ENCODE measurements around the gene NOTCH1.
A peak's percentile ranks its signal among the peaks of the same experiment; 100 is the strongest.

NOTCH1 gene

DNA sequence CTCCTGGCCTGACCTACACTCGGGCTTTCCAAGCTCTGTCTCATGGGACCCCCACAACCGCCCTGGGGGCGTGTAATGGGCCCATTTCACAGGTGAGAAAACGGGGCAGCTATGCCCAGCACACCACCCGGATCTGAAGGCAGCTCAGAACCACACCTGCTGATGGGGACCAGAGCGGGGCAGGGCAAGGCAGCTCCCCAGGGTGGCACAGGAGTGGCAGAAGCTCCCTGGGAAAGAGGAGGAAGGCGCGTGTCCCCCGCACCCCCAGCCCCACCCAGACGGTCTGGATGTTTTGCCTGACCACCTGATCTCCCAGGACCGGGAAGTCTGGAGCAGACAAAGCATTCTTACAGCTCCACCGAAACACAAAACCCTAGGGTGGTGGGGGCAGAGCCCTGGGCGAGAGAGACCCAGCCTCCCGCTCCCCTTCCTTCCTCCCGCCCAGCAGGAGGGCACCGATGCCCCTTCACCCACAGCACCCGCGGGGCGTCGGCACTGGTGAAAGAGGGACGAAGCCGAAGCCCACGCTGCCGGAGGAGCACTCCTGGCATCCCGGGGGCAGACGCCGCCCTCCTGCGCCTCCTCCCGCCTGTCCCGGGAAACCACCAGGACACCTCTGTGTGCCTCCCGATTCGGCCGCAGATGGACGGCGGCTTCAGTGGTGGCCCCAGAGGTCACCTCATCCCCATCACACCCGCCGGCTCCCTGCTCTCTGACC, 14.5 kb downstream of the NOTCH1 start:
- no peak for DNase-seq

DNA sequence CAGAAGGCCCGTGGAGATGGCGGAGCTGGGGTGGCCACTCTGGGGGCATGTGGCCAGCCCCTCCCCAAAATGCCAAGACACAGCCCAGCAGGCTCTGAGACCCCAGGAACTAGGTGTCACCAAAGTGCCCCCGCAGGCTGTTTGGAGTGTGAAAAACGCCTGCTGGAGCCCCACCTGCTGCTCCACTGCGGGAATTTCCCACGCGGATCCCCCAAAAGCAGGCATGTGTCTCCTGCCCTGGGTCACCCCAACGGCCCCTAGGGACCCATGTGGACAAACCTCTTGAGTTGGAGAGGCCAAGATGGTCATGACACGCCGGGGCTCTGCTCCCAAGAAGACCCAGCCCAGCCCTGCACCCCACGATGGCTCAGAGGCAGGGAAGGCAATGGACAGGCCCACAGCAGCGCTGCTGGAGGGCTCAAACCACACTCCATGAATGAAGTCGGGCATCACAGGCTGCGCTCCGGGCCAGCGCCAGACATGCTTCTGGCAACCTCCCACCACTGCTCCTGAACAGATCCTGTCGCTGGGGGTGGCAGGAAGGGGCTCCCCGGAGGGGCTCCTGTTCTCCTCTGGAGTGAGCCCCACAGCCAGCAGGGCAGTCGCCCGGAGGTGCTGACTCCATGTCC, 15.3 kb downstream of the NOTCH1 start:
- DNase-seq: no peak

DNA sequence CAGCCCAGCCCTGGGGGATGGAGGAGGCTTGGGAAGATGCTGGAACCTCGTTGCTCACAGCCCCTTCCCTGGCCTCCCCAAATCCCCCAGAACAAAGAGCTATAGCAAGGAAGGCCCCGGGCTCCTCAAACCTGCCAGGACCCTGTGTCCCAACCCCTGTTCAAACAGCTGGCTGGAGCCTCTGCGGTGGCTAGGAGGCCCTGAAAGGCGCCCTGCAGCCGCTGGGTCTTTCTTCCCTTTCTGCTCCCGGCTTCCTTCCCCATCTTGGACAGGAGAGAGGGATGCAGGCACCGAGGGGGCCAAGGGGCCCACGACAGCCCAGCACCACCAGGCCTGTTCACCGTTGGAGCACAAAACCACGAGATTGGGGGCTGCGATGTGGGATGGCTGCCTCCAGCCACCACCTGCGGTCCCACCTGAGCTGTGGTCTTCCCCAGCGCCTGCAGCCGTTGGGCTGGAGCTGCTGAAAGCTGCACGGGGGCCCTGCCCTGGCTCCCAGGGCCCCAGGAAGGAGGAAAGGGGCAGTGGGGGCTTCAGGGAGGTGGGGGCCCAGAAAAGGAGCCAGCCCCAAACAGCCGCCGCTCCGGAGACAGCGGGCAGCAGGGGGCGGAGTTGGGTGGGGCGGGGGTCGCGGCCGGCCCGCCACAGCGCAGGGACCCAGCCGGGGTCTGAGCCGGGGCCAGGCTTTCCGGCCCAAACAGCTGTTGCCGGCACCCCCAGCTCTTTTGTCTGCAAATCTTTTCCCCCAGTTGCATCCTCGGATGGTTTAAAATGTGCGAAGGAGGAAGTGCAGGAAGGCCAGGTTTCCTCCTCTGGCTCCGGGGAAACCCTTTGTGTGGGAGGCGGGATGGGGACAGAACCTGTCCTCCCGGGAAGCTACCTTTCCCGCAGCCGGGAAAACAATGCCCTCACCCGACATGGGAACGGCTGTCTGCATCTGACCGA, 16.1 kb downstream of the NOTCH1 start:
- no peak for DNase-seq

DNA sequence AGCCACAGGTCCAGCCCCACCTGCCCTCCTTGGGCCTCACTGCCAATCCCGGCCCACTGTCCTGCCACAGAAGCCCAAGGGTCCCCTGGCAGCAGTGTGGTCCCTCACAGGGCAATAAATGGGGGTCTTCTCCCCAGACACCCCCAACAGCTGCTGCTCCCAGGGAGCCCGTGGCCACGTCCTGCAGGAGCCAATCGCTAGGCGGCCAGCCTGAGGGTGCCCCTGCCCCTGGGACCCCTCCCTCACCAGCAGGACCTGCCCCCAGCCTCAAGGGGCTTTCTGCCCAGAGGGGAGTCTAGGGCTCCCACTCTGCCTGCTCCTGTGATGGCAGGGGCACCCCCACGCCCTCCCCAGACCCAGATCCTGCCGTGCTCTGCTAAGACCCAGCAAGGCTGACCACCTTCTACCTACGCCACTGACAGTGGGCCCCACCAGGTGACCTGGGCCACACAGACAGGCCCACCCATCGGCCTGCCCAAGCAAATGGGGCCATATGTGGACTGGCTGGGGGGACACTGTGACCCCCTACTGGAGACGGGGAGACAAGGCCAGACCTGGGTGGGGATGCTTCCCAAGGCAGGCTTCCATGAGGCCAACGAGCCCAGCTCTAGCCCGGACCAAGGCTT, 17.0 kb downstream of the NOTCH1 start:
- DNase-seq: no peak

DNA sequence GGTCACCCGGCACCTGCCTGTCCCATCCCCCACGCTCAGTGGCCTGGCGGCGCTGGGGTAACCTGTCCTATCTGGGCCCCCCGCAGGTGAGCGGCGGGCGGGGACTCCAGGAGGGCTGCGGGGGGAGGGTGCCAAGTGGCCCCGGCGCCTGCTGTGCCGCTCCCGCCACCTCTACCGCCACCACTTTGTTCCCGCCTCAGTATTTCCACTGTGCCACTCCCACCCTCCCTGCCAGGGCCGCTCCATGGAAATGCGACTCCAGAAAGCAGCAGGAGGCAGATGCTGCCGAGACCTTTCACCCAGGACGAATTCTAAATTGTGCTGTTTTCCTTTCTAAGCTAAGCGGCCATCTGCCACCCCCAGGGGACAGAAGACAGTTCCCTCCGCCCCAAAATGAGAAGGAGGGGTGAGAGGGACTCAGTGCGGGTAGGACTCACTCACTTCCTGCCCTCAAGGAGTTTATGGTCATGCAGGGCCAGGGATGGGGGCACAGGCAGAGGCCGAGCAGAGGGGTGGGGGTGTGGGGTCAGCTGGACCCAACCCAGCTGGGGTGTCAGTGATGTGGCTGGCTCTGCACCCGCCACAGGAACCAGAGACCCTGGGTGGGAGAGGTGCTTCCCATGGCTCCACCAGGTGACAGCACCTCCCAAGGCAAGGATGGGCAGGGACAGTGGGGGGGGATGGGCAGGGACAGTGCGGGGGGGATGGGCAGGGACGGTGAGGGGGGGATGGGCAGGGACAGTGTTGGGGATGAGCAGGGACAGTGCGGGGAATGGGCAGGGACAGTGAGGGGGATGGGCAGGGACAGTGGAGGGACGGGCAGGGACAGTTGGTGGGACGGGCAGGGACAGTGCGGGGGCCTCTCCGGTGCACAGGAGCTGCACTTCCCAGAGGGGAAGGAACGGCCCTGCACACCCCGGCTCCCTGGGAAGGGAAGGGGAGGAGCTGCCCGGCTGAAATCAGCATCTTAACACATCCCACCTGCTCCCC, 17.8 kb downstream of the NOTCH1 start:
- DNase-seq: peak; percentile 69

DNA sequence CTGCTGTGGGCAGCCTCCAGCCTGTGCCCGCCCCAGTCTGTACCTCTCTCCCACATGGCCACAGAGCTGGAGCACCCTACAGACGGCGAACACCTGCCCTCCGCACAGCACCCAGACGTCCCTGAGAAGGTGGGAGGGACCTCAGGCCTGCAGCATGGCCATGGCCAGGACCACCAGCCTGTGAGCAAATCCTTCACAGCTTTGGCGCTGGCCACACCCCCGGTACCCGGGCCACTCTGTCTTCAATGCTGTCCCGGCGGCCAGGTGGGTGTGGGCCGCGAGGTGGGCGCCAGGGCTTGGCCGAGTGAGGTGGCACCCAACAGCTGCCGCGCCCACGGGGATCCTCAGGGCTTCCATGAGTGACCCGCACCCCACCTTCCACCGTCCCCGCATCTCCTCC, 18.7 kb downstream of the NOTCH1 start:
- DNase-seq: no peak

DNA sequence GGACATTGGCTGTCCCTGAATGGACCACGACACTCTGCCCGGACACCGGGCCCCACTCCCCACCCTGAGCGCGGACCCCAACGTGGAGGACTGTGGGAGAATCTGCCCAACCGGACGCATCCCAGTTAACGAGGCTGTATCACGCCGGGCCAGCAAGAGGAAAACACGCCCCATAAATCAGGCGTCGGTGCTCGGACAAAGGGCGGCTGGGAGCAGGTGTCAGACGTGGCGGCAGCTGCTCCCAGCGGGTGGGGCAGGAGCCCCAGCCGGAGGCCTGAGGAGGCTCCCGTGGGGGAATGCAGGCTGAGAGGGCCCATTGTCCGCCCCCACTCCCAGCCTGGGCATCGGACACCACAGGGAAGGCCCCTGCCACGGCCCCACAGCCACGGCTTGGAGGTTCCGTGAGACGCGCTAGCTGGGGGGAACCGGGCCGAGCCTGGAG, 19.2 kb downstream of the NOTCH1 start:
- DNase-seq: peak; percentile 70

DNA sequence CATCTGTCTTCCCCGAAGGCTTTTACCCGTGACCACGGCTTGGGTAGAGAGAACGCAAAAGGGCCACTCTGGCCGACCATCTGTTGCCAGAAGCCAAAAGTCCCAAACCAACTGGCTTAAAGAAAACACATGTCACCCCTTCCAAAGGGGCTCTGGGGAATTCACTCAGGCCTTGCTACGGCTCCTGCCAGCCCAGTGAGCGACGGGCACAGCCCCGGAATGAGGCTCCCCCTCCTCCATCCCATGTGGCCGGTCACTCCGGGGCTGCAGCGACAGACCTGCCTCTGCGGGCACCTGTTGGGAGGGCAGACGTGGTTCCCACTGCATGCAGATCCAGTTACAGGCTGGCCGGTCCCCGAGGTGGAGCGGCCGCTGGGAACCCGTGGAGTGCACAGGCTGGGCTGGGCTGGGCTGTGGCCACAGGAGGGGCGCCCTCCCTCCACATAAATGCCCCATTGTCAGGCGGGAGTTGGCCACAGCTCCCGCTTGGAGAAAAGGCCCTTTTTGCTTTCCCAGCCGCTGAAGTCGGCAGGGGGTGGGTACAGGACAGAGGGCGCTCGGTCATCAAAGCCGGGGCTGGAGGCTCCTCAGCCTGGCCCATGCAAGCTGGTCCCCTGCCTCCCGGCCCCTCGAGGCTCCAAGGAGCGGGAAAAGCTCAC, 19.9 kb downstream of the NOTCH1 start:
- DNase-seq: peak; percentile 78

DNA sequence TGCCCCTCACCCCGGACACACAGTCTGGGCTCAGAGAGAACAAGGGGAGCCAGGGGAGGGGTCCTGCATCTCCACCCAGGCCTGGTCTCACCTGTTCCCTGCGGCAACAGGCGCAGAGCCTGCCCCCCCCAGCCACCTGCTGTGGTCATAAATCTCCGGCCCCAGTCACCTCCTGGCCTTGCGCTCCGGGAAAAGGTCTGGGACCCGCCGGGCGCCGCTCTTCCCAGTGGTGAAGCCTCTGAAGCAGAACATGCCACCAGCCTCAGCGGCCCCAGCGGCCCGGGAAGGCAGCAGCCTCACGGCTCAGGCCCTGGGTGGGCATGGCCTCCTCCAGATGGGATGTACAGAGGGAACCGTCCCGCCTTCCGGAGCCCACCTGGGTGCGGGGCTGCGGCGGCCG, 20.6 kb downstream of the NOTCH1 start:
- no peak for DNase-seq

DNA sequence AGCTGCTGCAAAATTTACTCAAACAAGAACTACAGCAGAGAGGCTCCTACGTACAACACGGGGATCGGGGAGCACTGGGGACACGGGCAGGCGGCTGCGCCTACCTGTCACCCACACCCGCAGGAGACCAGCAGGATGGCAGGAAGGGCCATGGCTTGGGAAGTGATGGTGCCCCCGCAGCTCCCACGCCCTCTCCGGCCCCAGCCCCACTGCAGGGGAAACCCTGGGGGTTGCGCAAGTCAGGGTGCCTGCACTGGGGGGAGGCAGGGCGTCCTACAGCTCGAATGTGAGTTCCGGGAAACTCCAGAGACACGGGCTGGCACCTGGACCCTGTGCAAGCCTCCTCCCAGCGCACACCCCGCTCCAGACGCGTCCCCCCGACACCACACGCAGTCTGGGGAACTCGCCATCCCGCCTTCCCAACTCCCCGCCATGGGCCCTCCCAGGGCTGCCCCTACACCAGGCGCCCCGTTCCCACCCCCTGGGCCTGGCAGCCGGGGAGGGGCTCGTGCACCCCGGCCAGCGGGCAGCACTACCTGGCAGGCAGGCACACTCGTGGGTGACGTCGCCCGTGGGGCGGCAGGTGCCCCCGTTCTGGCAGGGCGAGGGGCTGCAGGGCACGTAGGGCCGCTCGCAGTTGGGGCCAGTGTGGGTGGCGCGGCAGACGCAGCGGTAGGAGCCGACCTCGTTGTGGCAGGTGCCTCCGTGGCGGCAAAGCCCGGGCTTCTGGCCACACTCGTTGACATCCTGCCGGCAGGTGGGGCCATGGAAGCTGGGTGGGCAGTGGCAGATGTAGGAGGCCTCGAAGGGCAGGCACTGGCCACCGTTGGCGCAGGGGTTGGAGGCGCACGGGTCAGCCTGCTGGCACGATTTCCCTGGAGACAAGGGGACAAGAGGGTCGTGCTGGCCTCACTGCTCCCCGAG, 23.3 kb downstream of the NOTCH1 start:
- DNase-seq: no peak

DNA sequence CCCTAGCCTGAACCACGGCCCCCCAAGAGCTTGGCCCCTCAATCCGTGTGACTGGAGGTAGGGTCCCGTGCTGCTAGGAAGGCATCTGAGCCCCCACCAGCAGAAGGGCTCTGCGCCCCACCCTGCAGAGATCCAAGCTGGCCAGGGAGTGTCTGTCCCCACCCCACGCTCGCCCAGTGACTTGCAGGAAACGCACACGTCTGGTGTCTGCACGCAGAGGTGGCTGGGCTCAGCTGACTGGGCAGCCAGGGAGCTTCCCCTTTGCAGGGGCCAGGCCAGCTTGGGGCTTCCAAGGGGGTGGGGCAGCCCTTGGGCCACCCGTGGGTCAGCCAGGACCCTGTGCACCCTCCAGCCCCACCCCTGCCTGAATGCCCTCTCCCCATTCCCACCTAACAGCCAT, 24.3 kb downstream of the NOTCH1 start:
- no peak for DNase-seq

DNA sequence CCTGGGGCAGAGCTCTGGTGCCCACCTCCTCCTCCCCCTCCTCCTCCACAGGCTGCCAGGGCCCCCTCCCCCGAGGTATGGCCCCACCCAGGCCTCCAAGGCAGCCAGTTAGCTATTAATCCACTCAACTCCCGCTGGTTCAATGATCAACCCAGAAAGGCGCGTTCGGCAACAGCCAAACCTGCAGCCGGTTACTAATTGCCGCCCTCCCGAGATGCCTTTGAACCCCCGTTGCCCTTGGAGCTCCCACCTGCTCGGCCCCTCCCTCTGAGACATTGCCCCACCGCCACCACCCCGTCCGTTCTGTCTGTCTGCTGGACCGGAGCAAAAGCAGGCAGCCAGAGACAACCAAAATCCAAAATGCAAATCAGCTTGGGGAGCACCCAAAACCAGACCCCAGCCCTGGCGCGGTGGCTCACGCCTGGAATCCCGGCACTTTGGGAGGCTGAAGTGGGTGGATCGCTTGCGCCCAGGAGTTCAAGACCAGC, 25.8 kb downstream of the NOTCH1 start:
- no peak for DNase-seq

DNA sequence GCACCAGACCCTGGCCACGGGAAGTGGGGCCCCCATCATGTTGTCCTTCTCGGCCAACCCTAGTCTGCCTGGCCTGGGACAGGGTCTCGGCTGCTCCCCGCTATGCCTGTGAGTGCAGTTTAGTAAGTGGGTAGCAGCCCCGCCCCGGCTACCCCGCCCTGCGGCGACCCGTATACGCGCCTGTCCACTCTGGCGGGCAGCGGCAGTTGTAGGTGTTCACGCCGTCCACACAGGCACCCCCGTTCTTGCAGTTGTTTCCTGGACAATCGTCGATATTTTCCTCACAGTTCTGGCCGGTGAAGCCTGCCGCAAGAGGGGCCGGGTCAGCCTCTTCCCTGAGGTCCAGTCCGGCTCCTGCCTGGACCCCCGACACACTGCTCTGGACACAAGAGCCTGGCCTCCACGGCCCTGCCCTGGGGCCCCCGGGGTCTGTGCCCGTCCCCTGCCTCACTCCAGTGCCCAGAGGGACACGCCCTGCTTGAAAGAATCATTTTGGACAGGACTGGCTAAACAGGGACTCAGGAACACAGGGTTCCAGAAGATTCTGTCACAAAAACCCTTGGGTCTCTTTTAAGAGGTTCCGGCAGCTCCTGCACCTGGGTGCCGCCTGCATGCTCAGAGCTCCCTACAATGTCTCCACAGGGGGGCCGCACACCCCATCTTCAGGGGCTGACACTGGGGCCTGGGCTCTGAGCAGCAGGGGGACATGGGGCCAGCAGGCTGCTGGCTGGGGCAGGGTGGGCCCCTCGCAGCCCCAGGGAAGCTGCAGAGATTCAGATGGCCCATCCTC, 26.4 kb downstream of the NOTCH1 start:
- DNase-seq: no peak

DNA sequence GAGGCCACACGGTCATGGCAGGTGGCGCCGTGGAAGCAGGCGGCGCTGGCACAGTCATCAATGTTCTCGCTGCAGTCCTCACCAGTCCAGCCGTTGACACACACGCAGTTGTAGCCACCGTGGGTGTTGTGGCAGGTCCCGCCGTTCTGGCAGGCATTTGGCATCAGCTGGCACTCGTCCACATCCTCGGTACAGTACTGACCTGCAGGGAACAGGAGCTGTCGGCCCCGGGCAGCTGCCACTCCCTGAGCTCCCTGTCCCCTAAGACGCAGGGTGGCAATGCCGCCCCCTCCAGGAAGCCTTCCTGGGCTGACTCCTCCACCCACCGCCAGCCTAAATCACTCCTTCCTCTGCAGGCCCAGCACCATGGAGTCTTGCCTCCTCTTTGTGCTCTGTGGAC, 27.2 kb downstream of the NOTCH1 start:
- no peak for DNase-seq

DNA sequence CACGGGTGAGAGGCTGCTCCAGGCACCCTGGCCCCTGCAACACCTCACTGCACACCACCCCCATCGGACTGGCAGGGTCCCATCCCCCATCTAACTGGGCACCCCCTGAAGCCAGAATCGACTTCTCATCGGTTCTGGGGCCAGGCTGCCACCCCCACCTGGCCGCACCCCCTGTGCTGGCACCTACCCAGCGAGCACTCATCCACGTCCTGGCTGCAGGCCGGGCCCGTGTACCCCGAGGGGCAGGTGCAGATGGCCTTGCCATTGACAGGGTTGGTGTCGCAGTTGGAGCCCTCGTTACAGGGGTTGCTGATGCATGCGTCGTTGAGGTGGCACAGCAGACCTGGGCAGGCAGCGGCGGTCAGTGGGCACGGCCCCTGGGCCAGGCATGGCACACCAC, 27.9 kb downstream of the NOTCH1 start:
- no peak for DNase-seq

DNA sequence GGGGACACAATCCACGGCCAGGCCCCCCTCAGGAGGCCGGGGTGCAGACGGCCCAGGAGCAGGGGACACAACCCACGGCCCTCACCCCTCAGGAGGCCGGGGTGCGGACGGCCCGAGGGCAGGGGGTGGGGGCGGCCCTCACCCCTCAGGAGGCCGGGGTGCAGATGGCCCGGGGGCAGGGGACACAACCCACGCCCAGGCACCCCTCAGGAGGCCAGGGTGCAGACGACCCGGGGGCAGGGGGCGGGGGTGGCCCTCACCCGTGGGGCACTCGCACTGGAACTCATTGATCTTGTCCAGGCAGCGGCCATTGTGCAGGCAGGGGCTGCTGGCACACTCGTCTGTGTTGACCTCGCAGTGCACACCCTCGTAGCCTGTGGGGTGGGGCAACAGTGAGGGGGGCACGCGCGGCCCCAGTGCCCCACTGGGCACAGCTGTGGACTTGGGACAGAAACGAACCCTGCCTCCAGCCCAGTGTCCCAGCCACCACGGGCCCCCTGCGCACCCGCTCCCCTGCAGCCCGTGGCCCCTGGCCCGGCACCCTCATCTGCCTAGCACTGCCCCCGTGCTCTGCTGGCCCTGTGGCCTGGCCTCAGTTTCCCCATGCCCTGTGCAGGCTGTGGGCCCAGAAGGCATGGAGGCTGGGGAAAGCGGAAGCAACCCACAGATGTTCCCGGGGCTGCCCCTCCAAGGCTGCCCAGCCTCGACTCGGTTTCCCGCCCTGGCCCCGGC, 28.7 kb downstream of the NOTCH1 start:
- no peak for DNase-seq

DNA sequence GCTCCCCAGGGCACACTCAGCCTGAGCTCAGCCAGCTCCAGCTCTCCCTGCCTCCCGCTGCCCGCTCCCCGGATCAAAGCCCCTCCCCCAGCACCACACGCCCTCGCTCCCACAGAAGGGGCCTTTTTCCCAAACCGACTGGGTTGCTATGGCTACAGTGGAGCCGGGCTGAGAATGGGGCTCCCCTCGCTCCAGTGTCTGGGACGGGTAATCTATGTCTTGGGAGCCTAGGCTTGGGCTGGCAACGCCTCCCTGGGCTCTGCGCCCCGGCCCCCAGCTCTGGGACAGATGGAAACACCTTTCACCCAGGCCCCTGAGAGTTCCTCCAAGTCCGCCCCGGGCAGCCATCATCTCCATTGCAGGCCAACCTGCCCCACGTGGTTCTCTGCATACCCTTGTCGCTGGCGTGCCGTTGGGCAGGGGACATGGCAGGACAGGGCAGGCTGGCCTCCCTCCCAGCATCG, 29.6 kb downstream of the NOTCH1 start:
- DNase-seq: no peak

DNA sequence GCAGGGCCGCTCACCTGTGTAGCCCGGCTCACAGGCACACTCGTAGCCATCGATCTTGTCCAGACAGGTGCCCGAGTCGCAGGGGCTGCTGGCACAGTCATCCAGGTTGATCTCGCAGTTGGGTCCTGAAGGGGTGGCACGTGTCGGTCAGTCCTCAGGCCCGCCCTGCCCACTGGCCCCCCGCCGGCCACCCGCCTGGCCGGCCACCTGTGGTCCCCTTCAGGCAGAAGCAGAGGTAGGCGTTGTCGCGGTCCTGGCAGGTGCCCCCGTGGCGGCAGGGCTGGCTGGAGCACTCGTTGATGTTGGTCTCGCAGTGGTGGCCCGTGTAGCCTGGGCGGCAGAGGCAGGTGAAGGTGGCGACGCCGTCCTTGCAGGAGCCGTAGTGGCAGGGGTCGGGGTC, 30.6 kb downstream of the NOTCH1 start:
- DNase-seq: no peak

All from femur (tissue), 1 donor.